Neural crest cell (in vitro differentiated cells): ENCODE measurements around the gene SH3GL2. TPM values are rescaled to one million over a fixed set of nuclear protein-coding genes. Genes with fewer than 3 reads are reported as not detected.

Source experiments
- DNase-seq: peaks from one replicate; pipeline ENCODE4 v3.0.0; 2021; ENCODE audit warnings: low read depth, mixed read lengths, low spot score
- H3K27ac Mint-ChIP-seq: one replicate; pipeline ENCODE4 v1.8.0; 2021; ENCODE audit warnings: mild to moderate bottlenecking, mixed read lengths; ENCODE audit not compliant: unreplicated experiment
- H3K27me3 Mint-ChIP-seq: 2 replicates; pipeline ENCODE4 v1.8.0; 2021; ENCODE audit warnings: low read depth, mild to moderate bottlenecking, mixed read lengths
- H3K36me3 Mint-ChIP-seq: 2 replicates; pipeline ENCODE4 v1.8.0; 2021; ENCODE audit warnings: low read depth, mild to moderate bottlenecking, mixed read lengths
- H3K4me1 Mint-ChIP-seq: 2 replicates; pipeline ENCODE4 v1.8.0; 2021; ENCODE audit warnings: mixed read lengths
- H3K4me3 Mint-ChIP-seq: one replicate; pipeline ENCODE4 v1.8.0; 2021; ENCODE audit warnings: mild to moderate bottlenecking, mixed read lengths
- H3K9me3 Mint-ChIP-seq: 2 replicates; pipeline ENCODE4 v1.8.0; 2021; ENCODE audit warnings: mixed read lengths
- CTCF ChIP-seq: fragments of 200-600 bp; sonication (generic); conservative IDR thresholded peaks from 2 replicates; pipeline ENCODE4 v1.5.0; 2021; ENCODE audit warnings: antibody characterized with exemption, mild to moderate bottlenecking
- total RNA-seq: library from RNA; stranded (reverse); gene quantifications from 2 replicates; pipeline ENCODE4 v1.2.1, GENCODE V29; 2021

The SH3GL2 gene
- total RNA-seq, 1 donor from 2014 or later: 0.89 TPM

DNA sequence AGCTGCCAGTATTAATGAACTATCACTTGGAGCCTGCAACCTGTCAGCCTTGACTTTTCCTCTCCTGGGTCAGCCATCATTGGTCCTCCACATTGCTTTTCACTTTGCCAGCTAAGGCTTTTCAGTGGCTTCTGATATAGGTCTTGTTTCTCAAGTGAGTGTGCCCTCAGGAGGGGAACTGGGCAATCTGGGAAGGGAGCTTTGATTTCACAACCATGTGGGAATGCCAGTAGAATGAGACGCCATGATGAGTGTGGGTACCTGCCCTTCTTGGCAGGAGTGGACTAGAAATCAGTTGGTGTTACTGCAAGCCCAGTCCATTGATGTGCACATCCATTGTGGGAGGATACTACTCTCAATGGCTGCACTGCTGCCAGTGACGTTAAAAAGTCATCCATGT is 54.1 kb downstream of the SH3GL2 start:
- Mint-ChIP-seq H3K36me3 (no peaks in the 10 kb centered on the region), H3K27me3 (no peaks in the 10 kb centered on the region), H3K9me3 (no peaks in the 10 kb centered on the region), H3K27ac (no peak overlapping the region), H3K4me1 (no peaks in the 10 kb centered on the region), H3K4me3 (no peak overlapping the region)
- TF ChIP-seq CTCF: no peak
- DNase-seq: no peak

DNA sequence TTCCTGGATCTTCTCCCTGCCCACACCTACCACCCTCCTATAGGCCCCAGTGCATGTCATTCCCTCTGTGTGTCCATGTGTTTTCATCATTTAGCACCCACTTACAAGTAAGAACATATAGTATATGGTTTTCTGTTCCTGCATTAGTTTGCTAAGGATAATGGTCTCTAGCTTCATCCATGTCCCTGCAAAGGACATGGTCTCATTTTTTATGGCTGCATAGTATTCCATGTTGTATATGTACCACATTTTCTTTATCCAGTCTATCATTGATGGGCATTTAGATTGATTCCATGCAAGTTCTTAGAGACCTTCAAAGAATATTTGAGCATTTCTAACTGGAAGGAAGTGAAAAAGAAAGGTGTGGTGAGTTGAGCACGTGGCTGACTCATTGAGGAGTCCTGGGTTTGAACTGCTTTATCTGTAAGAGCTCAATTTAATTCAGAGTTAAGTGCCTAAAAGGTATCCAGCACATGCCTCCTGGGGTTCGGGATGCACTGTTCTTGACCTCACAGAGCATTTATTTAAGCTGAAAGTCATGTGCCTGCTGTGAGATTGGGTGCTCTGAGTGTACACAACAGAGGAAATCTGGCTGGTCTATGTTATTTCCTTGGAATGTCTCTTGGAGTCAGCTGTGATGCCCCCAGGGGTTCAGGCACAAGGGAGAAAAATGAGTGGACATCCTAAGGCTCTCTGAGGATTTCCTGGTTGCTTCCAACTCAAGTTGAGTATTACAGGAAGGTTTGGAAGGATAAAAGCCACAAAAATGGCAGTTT is 56.4 kb downstream of the SH3GL2 start:
- TF ChIP-seq CTCF: no peak
- Mint-ChIP-seq H3K9me3 (no peaks in the 10 kb centered on the region), H3K36me3 (no peaks in the 10 kb centered on the region), H3K27ac (no peak overlapping the region), H3K4me3 (no peak overlapping the region), H3K4me1 (no peaks in the 10 kb centered on the region), H3K27me3 (no peaks in the 10 kb centered on the region)
- no peak for DNase-seq

DNA sequence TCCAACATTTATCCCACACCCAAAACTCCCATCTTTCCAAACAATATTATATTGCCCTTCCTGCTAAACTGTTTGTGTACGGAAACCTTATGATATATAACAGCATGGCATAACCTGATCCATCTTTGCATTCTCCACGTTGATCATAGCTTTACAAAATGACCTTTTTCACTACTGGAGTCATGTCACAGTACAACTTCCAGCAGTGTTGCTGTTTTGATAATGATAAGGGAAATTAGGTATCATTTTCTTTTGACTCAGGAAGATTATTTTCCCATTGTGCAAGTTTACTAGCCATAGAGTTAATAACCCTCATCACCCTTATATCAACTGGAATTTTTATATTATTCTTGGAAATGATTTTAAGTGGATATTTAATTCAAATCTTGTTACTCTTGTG is 57.5 kb downstream of the SH3GL2 start:
- no peaks in the 10 kb centered on the region for H3K36me3 Mint-ChIP-seq
- H3K27ac Mint-ChIP-seq: no peak overlapping the region
- no peaks in the 10 kb centered on the region for H3K4me1 Mint-ChIP-seq
- no peaks in the 10 kb centered on the region for H3K27me3 Mint-ChIP-seq
- H3K4me3 Mint-ChIP-seq: no peak overlapping the region
- no peak for DNase-seq
- no peaks in the 10 kb centered on the region for H3K9me3 Mint-ChIP-seq
- TF ChIP-seq CTCF: no peak

DNA sequence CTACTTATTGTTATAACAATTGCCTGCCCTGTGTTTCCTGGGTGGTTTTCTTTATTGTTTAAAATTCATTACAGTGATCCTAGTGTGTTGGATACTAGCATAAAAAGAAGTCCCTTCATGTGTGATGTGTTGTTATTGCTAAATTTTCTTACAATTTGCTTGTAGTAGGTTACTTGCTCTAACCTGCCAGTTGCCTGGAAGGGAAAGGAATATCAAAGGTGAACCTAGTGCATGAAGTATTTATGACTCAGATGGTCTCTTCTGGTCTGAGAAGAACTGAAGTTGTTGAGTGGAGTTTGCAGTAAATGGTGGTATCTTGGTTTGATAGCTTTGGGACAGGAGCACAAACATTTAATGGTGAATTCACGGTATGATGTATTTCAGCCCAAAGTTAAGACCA is 58.0 kb downstream of the SH3GL2 start:
- no peak for TF ChIP-seq CTCF
- Mint-ChIP-seq H3K27me3 (no peaks in the 10 kb centered on the region), H3K27ac (no peak overlapping the region), H3K36me3 (no peaks in the 10 kb centered on the region), H3K4me1 (no peaks in the 10 kb centered on the region), H3K4me3 (no peak overlapping the region), H3K9me3 (no peaks in the 10 kb centered on the region)
- no peak for DNase-seq

GRCh38 chr9:17637229-17637628 is 58.4 kb downstream of the SH3GL2 start:
- no peaks in the 10 kb centered on the region for H3K36me3 Mint-ChIP-seq
- H3K27ac Mint-ChIP-seq: no peak overlapping the region
- no peaks in the 10 kb centered on the region for H3K27me3 Mint-ChIP-seq
- H3K4me3 Mint-ChIP-seq: no peak overlapping the region
- no peaks in the 10 kb centered on the region for H3K9me3 Mint-ChIP-seq
- no peak for DNase-seq
- no peak for TF ChIP-seq CTCF
- H3K4me1 Mint-ChIP-seq: no peaks in the 10 kb centered on the region
